AG04450 (cell line): ENCODE data around the gene CCDC117. TPM values are rescaled to one million over a fixed set of nuclear protein-coding genes. Genes with fewer than 3 reads are reported as not detected.
"Not testable (repeated sequence)": the region's sequence is repeated elsewhere in the genome, so short reads cannot be mapped to it uniquely, and the experiment has no call there.

ENCODE experiments used
- CTCF ChIA-PET: fragments of 300-600, 350-600 bp; formaldehyde crosslinking; extraction: SDS; loops from one replicate; lab custom pipeline; 2022; ENCODE audit warnings: antibody characterized with exemption, inconsistent platforms; lab: Charles Lee
- POLR2A ChIA-PET: fragments of 350-600 bp; formaldehyde crosslinking; extraction: SDS; loops from one replicate; lab custom pipeline; 2021; ENCODE audit warnings: antibody characterized with exemption, inconsistent platforms; lab: Yijun Ruan, JAX
- DNase-seq: peaks from one replicate; pipeline ENCODE4 v3.0.0-alpha.2; 2011; ENCODE audit warnings: low read depth, low spot score
- H3K27ac ChIP-seq: one replicate; pipeline ENCODE4 v1.5.1; 2012; ENCODE audit warnings: low read depth, low read length, control low read depth
- H3K27me3 ChIP-seq: one replicate; pipeline ENCODE4 v1.6.0; 2012; ENCODE audit warnings: low read length; ENCODE audit not compliant: control insufficient read depth, insufficient read depth
- H3K4me3 ChIP-seq: 2 replicates; pipeline ENCODE4 v1.5.1; 2011; ENCODE audit warnings: mild to moderate bottlenecking, low read depth, low read length, control low read depth
- H3K9me3 ChIP-seq: 2 replicates; pipeline ENCODE4 v1.5.1; 2012; ENCODE audit warnings: low read length; ENCODE audit not compliant: control insufficient read depth, insufficient read depth
- polyA plus RNA-seq: library from polyadenylated mRNA; depleted of rRNA; stranded (reverse); fragments of >200 nt; gene quantifications from 2 replicates; pipeline ENCODE4 v1.2.3, GENCODE V29; 2011
- TF ChIP-seq, protein P1 (sequence below): IDR thresholded peaks from 2 replicates; pipeline ENCODE4 v1.5.1; 2011; ENCODE audit warnings: low read depth, low read length, control low read depth, inconsistent platforms

CCDC117 gene
- polyA plus RNA-seq, 1 experiment = 24.4 TPM

DNA sequence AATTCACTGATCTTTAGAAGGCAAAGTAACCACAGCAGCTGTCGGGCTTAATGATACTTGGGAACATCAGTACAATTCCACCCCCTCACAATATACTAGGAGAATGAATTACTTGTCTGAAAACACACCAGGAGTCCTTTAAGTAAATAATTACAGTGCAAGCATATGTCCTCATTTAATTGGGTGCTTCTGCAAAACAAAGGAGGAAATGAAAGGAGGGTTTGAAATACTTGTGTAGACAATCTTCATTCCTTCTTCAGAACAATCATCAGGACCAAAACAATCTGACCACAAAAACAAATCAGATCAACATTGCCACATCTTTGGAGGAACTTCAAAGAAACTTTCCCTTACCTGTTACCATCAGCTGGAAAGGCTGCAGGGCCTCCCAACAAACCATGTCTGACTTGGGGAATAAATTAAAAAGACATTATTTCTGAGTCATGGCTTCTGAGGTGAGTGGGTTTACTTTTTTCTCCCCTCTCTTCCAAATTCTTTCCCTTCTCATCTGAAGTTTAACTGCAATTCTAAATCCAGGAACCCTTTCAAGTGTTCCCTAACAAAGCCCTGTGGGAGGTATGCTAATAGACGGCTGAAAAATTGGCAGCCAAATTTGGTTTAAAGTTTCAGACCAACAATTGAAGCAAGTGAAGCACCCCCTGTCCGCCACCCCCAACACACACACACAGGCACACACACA, 12.5 kb upstream of the CCDC117 start:
- H3K4me3 ChIP-seq = no peak overlapping the region
- ChIA-PET CTCF (no interaction called here), POLR2A (no interaction called here)
- DNase-seq = no peak
- H3K27me3 ChIP-seq = no peaks in the 10 kb centered on the region
- TF ChIP-seq, protein P1, sequence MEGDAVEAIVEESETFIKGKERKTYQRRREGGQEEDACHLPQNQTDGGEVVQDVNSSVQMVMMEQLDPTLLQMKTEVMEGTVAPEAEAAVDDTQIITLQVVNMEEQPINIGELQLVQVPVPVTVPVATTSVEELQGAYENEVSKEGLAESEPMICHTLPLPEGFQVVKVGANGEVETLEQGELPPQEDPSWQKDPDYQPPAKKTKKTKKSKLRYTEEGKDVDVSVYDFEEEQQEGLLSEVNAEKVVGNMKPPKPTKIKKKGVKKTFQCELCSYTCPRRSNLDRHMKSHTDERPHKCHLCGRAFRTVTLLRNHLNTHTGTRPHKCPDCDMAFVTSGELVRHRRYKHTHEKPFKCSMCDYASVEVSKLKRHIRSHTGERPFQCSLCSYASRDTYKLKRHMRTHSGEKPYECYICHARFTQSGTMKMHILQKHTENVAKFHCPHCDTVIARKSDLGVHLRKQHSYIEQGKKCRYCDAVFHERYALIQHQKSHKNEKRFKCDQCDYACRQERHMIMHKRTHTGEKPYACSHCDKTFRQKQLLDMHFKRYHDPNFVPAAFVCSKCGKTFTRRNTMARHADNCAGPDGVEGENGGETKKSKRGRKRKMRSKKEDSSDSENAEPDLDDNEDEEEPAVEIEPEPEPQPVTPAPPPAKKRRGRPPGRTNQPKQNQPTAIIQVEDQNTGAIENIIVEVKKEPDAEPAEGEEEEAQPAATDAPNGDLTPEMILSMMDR = no peak
- no peaks in the 10 kb centered on the region for H3K9me3 ChIP-seq
- H3K27ac ChIP-seq = no peak overlapping the region

DNA sequence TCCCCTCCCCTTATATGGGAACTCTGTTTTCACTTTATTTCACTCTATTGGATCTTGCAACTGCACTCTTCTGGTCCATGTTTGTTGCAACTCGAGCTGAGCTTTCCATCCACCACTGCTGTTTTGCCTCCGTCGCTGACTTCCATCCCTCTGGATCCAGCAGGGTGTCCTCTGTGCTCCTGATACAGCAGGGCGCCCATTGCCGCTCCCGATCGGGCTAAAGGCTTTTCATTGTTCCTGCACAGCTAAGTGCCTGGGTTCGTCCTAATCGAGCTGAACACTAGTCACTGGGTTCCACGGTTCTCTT, 11.1 kb upstream of the CCDC117 start:
- no peaks in the 10 kb centered on the region for H3K9me3 ChIP-seq
- H3K27me3 ChIP-seq = no peaks in the 10 kb centered on the region
- no peak for DNase-seq
- TF ChIP-seq, protein P1 = no peak
- ChIA-PET POLR2A (no interaction called here), CTCF (no interaction called here)
- no peak overlapping the region for H3K4me3 ChIP-seq
- no peak overlapping the region for H3K27ac ChIP-seq

DNA sequence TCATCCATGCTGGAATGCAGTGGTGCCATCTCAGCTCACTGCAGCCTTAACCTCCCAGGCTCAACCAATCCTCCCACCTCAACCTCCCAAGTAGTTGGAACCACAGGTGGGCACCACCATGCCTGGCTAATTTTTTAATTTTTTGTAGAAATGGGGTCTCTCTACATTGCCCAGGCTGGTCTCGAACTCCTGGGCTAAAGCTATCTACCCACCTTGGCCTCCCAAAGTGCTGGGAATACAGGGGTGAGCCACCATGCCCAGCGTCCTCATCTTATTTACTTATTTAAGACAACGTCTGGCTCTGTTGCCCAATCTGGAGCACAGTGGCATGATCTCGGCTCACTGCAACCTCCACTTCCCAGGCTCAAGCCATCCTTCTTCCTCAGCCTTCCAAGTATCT, 10.5 kb upstream of the CCDC117 start:
- H3K4me3 ChIP-seq, H3K27ac ChIP-seq, CTCF ChIA-PET, H3K9me3 ChIP-seq, DNase-seq, H3K27me3 ChIP-seq, POLR2A ChIA-PET: not testable (repeated sequence)

DNA sequence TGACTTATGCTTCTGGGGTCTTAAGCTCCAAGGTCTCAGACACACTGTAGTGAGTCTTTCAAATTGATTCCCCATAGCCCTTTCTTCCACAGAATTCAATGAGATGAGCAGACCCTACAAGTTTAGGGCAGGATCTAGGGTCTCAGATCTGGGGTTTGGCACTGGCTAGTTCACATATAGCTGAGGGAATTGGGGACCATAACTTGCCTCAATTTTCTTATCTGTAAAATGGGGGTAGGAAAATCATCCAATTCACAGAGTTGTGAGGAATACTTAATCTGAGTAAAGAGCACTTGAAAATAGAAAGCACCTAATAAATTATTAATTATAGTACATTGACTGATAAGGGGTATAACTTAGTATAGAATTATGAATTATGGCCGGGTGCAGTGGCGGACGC, 5.9 kb upstream of the CCDC117 start:
- TF ChIP-seq, protein P1 = no peak
- ChIA-PET POLR2A (no interaction called here), CTCF (no interaction called here)
- Histone ChIP-seq H3K9me3 (peaks cover 4% of the 10 kb centered on the region), H3K27ac (no peak overlapping the region), H3K4me3 (no peak overlapping the region), H3K27me3 (no peaks in the 10 kb centered on the region)
- DNase-seq = no peak

DNA sequence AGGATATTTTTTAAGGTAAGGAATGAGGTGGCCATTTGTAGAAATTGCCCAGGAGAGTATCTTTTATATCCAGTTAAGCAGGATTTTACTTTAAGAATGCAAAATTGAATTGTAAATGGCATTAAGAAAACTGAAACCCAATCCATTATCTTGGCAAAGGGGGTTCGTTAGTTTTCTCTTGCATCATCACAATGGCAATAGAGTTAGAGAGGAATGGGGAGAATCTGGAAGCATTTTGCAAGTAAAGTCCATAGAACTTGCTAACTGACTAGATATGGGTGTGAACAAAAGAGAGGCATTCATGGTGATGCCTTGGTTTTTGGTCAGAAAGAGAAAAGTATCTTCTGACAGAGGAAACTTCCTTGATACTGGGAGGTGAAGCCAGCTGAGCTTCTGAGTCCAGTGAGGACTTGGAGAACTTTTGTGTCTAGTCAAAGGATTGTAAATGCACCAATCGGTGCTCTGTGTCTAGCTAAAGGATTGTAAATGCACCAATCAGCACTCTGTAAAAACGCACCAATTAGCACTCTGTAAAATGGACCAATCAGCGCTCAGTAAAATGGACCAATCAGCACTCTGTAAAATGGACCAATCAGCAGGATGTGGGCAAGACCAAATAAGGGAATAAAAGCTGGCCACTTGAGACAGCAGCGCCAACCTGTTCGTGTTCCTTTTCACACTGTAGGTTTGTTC, 3.6 kb upstream of the CCDC117 start:
- TF ChIP-seq, protein P1 = no peak
- ChIA-PET POLR2A (no interaction called here), CTCF (no interaction called here)

More for the DNA sequence above, 3.6 kb upstream of the CCDC117 start:
- no peaks in the 10 kb centered on the region for H3K27me3 ChIP-seq
- DNase-seq = no peak
- no peak overlapping the region for H3K27ac ChIP-seq
- peaks cover 4% of the 10 kb centered on the region for H3K9me3 ChIP-seq
- no peak overlapping the region for H3K4me3 ChIP-seq
